SK-N-SH treated with all-trans-retinoic acid at 6 μM for 48 hours (cell line): ENCODE data around the gene THY1.
A peak's percentile ranks its signal among the peaks of the same experiment; 100 is the strongest.
"Not testable (repeated sequence)": the region's sequence is repeated elsewhere in the genome, so short reads cannot be mapped to it uniquely, and the experiment has no call there.

ENCODE experiments used
- ATAC-seq: fragments of 200-7000 bp; cut with Tn5 transposase; 3 replicates; pipeline ENCODE4 v1.9.1; 2020; ENCODE audit warnings: mild to moderate bottlenecking, moderate library complexity
- ARNTL ChIP-seq: fragments of 450-650 bp; formaldehyde crosslinking; IDR thresholded peaks from 2 replicates; pipeline ENCODE4 v1.5.0; 2020; ENCODE audit warnings: low read depth, mild to moderate bottlenecking, moderate library complexity, borderline replicate concordance
- BACH2 ChIP-seq: fragments of 250-450 bp; sonication (Bioruptor Pico); IDR thresholded peaks from 2 replicates; pipeline ENCODE4 v1.9.0; 2021; ENCODE audit warnings: mild to moderate bottlenecking, borderline replicate concordance
- CSDC2 ChIP-seq: fragments of 250-450 bp; sonication (Bioruptor Pico); IDR thresholded peaks from 2 replicates; pipeline ENCODE4 v1.5.0; 2020; ENCODE audit warnings: mild to moderate bottlenecking, moderate library complexity
- ESRRG ChIP-seq: fragments of 250-450 bp; sonication (Bioruptor Pico); IDR thresholded peaks from 2 replicates; pipeline ENCODE4 v1.6.1; 2021; ENCODE audit warnings: mild to moderate bottlenecking
- GLIS3 ChIP-seq: fragments of 250-450 bp; sonication (Bioruptor Pico); IDR thresholded peaks from 2 replicates; pipeline ENCODE4 v1.5.0; 2020; ENCODE audit warnings: mild to moderate bottlenecking, moderate library complexity
- ISL1 ChIP-seq: fragments of 250-450 bp; sonication (Bioruptor Pico); IDR thresholded peaks from 2 replicates; pipeline ENCODE4 v2.1.2; 2022; ENCODE audit warnings: mild to moderate bottlenecking, moderate library complexity
- OSR1 ChIP-seq: fragments of 250-450 bp; sonication (Bioruptor Pico); IDR thresholded peaks from 2 replicates; pipeline ENCODE4 v1.8.0; 2022; ENCODE audit warnings: moderate library complexity, mild to moderate bottlenecking, inconsistent platforms
- PPARA ChIP-seq: fragments of 250-450 bp; sonication (Bioruptor Pico); IDR thresholded peaks from 2 replicates; pipeline ENCODE4 v1.5.0; 2020; ENCODE audit warnings: mild to moderate bottlenecking, borderline replicate concordance
- RARB ChIP-seq: fragments of 250-450 bp; sonication (Bioruptor Pico); IDR thresholded peaks from 2 replicates; pipeline ENCODE4 v1.8.0; 2021; ENCODE audit warnings: mild to moderate bottlenecking, moderate library complexity
- SNAI2 ChIP-seq: fragments of 250-450 bp; sonication (Bioruptor Pico); IDR thresholded peaks from 2 replicates; pipeline ENCODE4 v1.5.0; 2020; ENCODE audit warnings: mild to moderate bottlenecking, moderate library complexity
- TCF4 ChIP-seq: fragments of 250-450 bp; sonication (Bioruptor Pico); IDR thresholded peaks from 2 replicates; pipeline ENCODE4 v1.8.0; 2021; ENCODE audit warnings: mild to moderate bottlenecking, moderate library complexity, borderline replicate concordance
- TOX ChIP-seq: fragments of 250-450 bp; sonication (Bioruptor Pico); IDR thresholded peaks from 2 replicates; pipeline ENCODE4 v1.8.0; 2021; ENCODE audit warnings: mild to moderate bottlenecking, moderate library complexity, borderline replicate concordance
- ZC3H10 ChIP-seq: fragments of 250-450 bp; sonication (Bioruptor Pico); IDR thresholded peaks from 2 replicates; pipeline ENCODE4 v1.5.1; 2021; ENCODE audit warnings: mild to moderate bottlenecking, moderate library complexity
- ZFP3 ChIP-seq: fragments of 250-450 bp; sonication (Bioruptor Pico); IDR thresholded peaks from 2 replicates; pipeline ENCODE4 v1.5.0; 2020; ENCODE audit warnings: mild to moderate bottlenecking, moderate library complexity
- ZFP30 ChIP-seq: fragments of 450-650 bp; formaldehyde crosslinking; IDR thresholded peaks from 2 replicates; pipeline ENCODE4 v1.5.0; 2022; ENCODE audit warnings: mild to moderate bottlenecking, moderate library complexity
- ZNF565 ChIP-seq: fragments of 450-650 bp; formaldehyde crosslinking; conservative IDR thresholded peaks from 2 replicates; pipeline ENCODE4 v1.5.0; 2020; ENCODE audit warnings: low read depth, mild to moderate bottlenecking, moderate library complexity
- ZNF70 ChIP-seq: fragments of 450-650 bp; formaldehyde crosslinking; IDR thresholded peaks from 2 replicates; pipeline ENCODE4 v1.5.0; 2020; ENCODE audit warnings: mild to moderate bottlenecking, moderate library complexity
- ZNF8 ChIP-seq: fragments of 450-650 bp; formaldehyde crosslinking; IDR thresholded peaks from 2 replicates; pipeline ENCODE4 v1.5.0; 2020; ENCODE audit warnings: mild to moderate bottlenecking, moderate library complexity
- TF ChIP-seq, protein P1 (sequence below): fragments of 250-450 bp; sonication (Bioruptor Pico); IDR thresholded peaks from 2 replicates; pipeline ENCODE4 v1.5.0; 2020; ENCODE audit warnings: mild to moderate bottlenecking, moderate library complexity
- TF ChIP-seq, protein P2 (sequence below): fragments of 250-450 bp; sonication (Bioruptor Pico); IDR thresholded peaks from 2 replicates; pipeline ENCODE4 v1.8.0; 2021; ENCODE audit warnings: low read depth, mild to moderate bottlenecking, moderate library complexity, borderline replicate concordance
- TF ChIP-seq, protein P3 (sequence below): fragments of 250-450 bp; sonication (Bioruptor Pico); IDR thresholded peaks from 2 replicates; pipeline ENCODE4 v1.5.1; 2021; ENCODE audit warnings: mild to moderate bottlenecking, moderate library complexity
- TF ChIP-seq, protein P4 (sequence below): fragments of 250-450 bp; sonication (Bioruptor Pico); IDR thresholded peaks from 2 replicates; pipeline ENCODE4 v1.5.1; 2020; ENCODE audit warnings: low read depth, mild to moderate bottlenecking, moderate library complexity
- TF ChIP-seq, protein P5 (sequence below): fragments of 250-450 bp; sonication (Bioruptor Pico); IDR thresholded peaks from 2 replicates; pipeline ENCODE4 v1.8.0; 2020; ENCODE audit warnings: mild to moderate bottlenecking, moderate library complexity, borderline replicate concordance

Gene THY1

DNA sequence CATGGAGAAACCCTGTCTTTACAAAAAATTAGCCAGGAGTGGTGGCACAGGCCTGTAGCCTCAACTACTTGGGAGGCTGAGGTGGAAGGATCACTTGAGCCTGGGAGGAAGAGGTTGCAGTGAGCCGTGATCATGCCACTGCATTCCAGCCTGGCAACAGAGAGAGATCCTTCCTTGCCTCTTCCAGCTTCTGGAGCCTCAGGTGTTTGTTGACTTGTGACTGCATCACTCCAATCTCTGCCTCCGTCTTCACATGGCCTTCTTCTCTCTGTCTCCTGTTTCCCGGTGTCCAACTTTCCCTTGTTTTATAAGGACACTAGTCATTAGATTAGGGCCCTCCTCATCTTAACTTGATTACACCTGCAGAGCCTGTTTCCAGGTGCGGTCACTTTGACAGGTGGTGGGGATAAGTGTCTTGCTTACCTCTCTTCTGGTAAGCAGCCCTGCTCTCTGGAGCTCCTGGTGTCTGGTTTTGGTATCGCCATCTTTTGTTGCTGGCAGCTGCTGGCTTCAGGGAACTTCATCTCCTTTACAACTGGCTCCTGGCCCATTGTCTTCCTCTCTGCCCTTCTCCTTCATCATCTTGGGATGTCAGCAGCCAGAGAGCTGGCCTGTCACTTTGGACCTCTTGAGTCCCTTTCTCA is 33.2 kb downstream of the THY1 start:
- ATAC-seq, result peak; percentile 51; the same call in 1 of the 3 replicates
- TF ChIP-seq OSR1 (CRISPR knock-in tag), result no peak
- no peak for TF ChIP-seq BACH2 (CRISPR knock-in tag)
- TF ChIP-seq ESRRG (CRISPR knock-in tag), result no peak
- TF ChIP-seq, protein P1, sequence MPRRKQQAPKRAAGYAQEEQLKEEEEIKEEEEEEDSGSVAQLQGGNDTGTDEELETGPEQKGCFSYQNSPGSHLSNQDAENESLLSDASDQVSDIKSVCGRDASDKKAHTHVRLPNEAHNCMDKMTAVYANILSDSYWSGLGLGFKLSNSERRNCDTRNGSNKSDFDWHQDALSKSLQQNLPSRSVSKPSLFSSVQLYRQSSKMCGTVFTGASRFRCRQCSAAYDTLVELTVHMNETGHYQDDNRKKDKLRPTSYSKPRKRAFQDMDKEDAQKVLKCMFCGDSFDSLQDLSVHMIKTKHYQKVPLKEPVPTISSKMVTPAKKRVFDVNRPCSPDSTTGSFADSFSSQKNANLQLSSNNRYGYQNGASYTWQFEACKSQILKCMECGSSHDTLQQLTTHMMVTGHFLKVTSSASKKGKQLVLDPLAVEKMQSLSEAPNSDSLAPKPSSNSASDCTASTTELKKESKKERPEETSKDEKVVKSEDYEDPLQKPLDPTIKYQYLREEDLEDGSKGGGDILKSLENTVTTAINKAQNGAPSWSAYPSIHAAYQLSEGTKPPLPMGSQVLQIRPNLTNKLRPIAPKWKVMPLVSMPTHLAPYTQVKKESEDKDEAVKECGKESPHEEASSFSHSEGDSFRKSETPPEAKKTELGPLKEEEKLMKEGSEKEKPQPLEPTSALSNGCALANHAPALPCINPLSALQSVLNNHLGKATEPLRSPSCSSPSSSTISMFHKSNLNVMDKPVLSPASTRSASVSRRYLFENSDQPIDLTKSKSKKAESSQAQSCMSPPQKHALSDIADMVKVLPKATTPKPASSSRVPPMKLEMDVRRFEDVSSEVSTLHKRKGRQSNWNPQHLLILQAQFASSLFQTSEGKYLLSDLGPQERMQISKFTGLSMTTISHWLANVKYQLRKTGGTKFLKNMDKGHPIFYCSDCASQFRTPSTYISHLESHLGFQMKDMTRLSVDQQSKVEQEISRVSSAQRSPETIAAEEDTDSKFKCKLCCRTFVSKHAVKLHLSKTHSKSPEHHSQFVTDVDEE, result no peak
- no peak for TF ChIP-seq ZNF70 (CRISPR knock-in tag)
- TF ChIP-seq, protein P2, sequence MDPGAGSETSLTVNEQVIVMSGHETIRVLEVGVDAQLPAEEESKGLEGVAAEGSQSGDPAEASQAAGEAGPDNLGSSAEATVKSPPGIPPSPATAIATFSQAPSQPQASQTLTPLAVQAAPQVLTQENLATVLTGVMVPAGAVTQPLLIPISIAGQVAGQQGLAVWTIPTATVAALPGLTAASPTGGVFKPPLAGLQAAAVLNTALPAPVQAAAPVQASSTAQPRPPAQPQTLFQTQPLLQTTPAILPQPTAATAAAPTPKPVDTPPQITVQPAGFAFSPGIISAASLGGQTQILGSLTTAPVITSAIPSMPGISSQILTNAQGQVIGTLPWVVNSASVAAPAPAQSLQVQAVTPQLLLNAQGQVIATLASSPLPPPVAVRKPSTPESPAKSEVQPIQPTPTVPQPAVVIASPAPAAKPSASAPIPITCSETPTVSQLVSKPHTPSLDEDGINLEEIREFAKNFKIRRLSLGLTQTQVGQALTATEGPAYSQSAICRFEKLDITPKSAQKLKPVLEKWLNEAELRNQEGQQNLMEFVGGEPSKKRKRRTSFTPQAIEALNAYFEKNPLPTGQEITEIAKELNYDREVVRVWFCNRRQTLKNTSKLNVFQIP, result no peak
- no peak for TF ChIP-seq ZFP3 (CRISPR knock-in tag)
- TF ChIP-seq ISL1 (CRISPR knock-in tag), result no peak
- no peak for TF ChIP-seq ZNF8
- TF ChIP-seq, protein P3, sequence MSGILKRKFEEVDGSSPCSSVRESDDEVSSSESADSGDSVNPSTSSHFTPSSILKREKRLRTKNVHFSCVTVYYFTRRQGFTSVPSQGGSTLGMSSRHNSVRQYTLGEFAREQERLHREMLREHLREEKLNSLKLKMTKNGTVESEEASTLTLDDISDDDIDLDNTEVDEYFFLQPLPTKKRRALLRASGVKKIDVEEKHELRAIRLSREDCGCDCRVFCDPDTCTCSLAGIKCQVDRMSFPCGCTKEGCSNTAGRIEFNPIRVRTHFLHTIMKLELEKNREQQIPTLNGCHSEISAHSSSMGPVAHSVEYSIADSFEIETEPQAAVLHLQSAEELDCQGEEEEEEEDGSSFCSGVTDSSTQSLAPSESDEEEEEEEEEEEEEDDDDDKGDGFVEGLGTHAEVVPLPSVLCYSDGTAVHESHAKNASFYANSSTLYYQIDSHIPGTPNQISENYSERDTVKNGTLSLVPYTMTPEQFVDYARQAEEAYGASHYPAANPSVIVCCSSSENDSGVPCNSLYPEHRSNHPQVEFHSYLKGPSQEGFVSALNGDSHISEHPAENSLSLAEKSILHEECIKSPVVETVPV, result no peak
- no peak for TF ChIP-seq TOX (CRISPR knock-in tag)
- no peak for TF ChIP-seq PPARA
- no peak for TF ChIP-seq RARB (CRISPR knock-in tag)
- TF ChIP-seq, protein P4, sequence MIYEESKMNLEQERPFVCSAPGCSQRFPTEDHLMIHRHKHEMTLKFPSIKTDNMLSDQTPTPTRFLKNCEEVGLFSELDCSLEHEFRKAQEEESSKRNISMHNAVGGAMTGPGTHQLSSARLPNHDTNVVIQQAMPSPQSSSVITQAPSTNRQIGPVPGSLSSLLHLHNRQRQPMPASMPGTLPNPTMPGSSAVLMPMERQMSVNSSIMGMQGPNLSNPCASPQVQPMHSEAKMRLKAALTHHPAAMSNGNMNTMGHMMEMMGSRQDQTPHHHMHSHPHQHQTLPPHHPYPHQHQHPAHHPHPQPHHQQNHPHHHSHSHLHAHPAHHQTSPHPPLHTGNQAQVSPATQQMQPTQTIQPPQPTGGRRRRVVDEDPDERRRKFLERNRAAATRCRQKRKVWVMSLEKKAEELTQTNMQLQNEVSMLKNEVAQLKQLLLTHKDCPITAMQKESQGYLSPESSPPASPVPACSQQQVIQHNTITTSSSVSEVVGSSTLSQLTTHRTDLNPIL (CRISPR knock-in tag), result no peak
- TF ChIP-seq GLIS3 (CRISPR knock-in tag), result no peak
- TF ChIP-seq TCF4 (CRISPR knock-in tag), result no peak
- no peak for TF ChIP-seq SNAI2 (CRISPR knock-in tag)
- TF ChIP-seq ZFP30, result no peak
- no peak for TF ChIP-seq ZC3H10
- no peak for TF ChIP-seq ARNTL (CRISPR knock-in tag)

DNA sequence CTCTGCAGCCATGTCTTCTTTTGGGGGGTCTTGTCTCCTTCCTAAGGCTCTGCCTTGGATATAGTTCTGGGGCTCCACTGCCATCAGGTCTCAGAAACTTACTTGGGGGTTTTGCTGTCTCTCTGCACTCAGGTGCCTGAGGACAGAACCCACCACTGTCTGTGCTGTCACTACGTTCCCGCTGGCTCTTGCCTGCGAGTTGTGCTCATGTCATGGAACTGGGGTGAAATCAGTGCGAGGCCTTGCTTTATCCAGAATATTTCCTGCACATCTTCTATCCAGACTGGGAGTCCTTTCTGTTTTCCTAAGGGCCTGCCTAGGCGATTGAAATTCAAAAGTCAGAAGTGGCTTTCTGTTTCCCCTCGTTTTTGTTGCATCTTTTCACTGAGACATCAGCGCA is 34.9 kb downstream of the THY1 start:
- TF ChIP-seq CSDC2 (CRISPR knock-in tag) (no peak), ZNF565 (CRISPR knock-in tag) (no peak)
- TF ChIP-seq, protein P3, result no peak
- no peak for ATAC-seq

DNA sequence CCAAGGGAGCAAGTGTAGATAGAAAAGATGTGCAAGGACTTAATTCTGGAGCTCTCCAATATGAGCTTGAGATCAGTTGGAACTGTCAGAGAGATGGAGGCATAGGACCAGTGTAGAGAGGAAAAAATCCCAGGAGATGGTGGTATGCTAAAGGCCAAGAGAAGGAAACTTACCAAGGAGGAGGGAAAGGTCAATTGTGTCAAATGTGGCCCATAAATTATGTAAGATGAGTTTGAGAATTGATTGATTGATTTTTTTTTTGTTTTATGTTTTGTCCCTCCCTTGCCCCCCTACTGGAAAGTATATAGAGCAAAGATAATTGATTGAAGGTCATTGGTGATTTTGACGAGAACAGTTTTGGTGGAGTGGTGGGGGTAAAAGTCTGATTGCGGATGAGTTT is 38.6 kb downstream of the THY1 start:
- ATAC-seq, result no peak
- TF ChIP-seq, protein P5, sequence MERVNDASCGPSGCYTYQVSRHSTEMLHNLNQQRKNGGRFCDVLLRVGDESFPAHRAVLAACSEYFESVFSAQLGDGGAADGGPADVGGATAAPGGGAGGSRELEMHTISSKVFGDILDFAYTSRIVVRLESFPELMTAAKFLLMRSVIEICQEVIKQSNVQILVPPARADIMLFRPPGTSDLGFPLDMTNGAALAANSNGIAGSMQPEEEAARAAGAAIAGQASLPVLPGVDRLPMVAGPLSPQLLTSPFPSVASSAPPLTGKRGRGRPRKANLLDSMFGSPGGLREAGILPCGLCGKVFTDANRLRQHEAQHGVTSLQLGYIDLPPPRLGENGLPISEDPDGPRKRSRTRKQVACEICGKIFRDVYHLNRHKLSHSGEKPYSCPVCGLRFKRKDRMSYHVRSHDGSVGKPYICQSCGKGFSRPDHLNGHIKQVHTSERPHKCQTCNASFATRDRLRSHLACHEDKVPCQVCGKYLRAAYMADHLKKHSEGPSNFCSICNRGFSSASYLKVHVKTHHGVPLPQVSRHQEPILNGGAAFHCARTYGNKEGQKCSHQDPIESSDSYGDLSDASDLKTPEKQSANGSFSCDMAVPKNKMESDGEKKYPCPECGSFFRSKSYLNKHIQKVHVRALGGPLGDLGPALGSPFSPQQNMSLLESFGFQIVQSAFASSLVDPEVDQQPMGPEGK (CRISPR knock-in tag), result no peak
- no peak for TF ChIP-seq GLIS3 (CRISPR knock-in tag)
- TF ChIP-seq BACH2 (CRISPR knock-in tag), result no peak
- TF ChIP-seq CSDC2 (CRISPR knock-in tag), result no peak
- TF ChIP-seq, protein P4 (CRISPR knock-in tag), result no peak
- TF ChIP-seq SNAI2 (CRISPR knock-in tag), result no peak
- no peak for TF ChIP-seq ZC3H10
- TF ChIP-seq ISL1 (CRISPR knock-in tag), result no peak
- no peak for TF ChIP-seq ZNF565 (CRISPR knock-in tag)
- TF ChIP-seq TCF4 (CRISPR knock-in tag), result no peak
- TF ChIP-seq ESRRG (CRISPR knock-in tag), result no peak
- no peak for TF ChIP-seq ARNTL (CRISPR knock-in tag)
- TF ChIP-seq OSR1 (CRISPR knock-in tag), result no peak

DNA sequence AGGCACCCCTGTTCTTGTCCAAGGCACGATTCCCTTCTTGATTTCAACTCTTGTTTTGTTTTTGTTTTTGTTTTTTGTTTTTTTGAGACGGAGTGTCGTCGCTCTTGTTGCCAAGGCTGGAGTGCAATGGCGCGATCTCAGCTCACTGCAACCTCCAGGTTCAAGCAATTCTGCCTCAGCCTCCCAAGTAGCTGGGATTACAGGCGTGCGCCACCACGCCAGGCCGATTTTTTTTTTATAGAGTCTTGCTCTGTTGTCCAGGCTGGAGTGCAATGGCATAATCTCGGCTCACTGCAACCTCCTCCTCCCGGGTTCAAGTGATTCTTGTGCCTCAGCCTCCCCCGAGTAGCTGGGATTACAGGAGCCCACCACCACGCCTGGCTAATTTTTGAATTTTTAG is 40.5 kb downstream of the THY1 start:
- not testable (repeated sequence) for ATAC-seq
